ENCODE data around the gene NUP214. TPM values are rescaled to one million over a fixed set of nuclear protein-coding genes. Genes with fewer than 3 reads are reported as not detected.

NUP214 gene
- total and polyA plus RNA-seq, 4 donors = 6.6 to 63.6 (median 40.3) TPM

DNA sequence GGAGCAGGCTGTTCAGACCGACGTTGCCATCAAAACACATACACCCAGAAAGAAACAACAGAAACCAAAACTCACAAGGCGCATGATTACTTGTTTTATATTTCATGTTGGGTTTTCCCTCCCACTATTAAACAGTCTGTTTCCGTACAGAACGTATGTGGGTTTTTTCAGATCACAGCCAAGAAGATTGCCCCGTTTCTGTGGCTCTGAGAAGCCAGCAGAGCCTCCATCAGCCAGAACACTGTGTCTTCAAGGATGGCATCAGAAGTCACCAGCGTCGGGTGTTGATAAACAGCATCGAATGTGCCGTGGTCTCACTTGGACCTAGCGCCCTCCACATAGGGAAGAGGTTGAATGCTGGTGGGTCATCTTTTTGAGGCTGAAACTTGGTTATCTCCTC, 108.2 kb downstream of the NUP214 start:
- no peaks in the 10 kb centered on the region for H3K9me3 ChIP-seq (ENCODE audit: control insufficient read depth, low read length)
- no peaks in the 10 kb centered on the region for H3K27me3 ChIP-seq (ENCODE audit: control insufficient read depth in 1 of 2, insufficient read depth in 2 of 2, low read length in 1 of 2)
- peaks cover 0 to 7% of the 10 kb centered on the region in 2 donors for H3K36me3 ChIP-seq (ENCODE audit: control insufficient read depth in 1 of 2, insufficient read depth in 2 of 2, low read length in 1 of 2)
- H3K27ac ChIP-seq (ENCODE audit: low read depth in 1 of 2, low read length in 2 of 2) = no peak overlapping the region
- WGBS, 2 donors = 89 to 92% methylated on average over 11 of the region's 11 CpGs
- DNase-seq (no peak), ATAC-seq (ENCODE audit: low FRiP score) (no peak)
- no peaks in the 10 kb centered on the region for H3K4me1 ChIP-seq (ENCODE audit: control insufficient read depth in 1 of 2, insufficient read depth in 2 of 2, low read length in 2 of 2)
- intact Hi-C loops (cut with DNase I) = no loop called here
- H3K4me3 ChIP-seq (ENCODE audit: low read length in 2 of 2) = no peak overlapping the region

DNA sequence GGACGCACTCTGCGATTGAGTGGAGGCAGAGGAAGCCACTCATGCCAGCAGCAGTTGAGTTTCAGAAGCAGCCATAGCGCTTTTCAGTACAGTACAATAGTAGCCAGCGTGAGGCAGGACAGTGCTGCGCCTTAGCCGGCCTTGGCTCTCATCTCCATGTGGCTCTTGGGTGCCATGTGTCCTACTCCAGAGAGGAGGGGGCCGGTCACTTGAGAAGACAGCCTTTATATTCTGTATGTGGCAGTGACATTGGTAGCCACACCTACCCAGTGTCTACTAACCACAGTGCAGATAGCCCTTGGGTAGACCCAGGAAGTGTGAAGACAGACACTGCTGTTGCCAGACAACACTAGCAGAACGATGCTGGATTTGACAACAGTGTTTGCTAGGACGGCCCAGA, 108.6 kb downstream of the NUP214 start:
- ATAC-seq (ENCODE audit: low FRiP score) = no peak
- H3K27ac ChIP-seq (ENCODE audit: low read depth in 1 of 2, low read length in 2 of 2) = no peak overlapping the region
- intact Hi-C loops (cut with DNase I) = no loop called here
- no peaks in the 10 kb centered on the region for H3K27me3 ChIP-seq (ENCODE audit: control insufficient read depth in 1 of 2, insufficient read depth in 2 of 2, low read length in 1 of 2)
- H3K9me3 ChIP-seq (ENCODE audit: control insufficient read depth, low read length) = no peaks in the 10 kb centered on the region
- no peaks in the 10 kb centered on the region for H3K4me1 ChIP-seq (ENCODE audit: control insufficient read depth in 1 of 2, insufficient read depth in 2 of 2, low read length in 2 of 2)
- H3K4me3 ChIP-seq (ENCODE audit: low read length in 2 of 2) = no peak overlapping the region
- peaks cover 0 to 7% of the 10 kb centered on the region in 2 donors for H3K36me3 ChIP-seq (ENCODE audit: control insufficient read depth in 1 of 2, insufficient read depth in 2 of 2, low read length in 1 of 2)
- 95 to 96% methylated on average over 9 of the region's 9 CpGs for WGBS, 2 donors
- DNase-seq = no peak

DNA sequence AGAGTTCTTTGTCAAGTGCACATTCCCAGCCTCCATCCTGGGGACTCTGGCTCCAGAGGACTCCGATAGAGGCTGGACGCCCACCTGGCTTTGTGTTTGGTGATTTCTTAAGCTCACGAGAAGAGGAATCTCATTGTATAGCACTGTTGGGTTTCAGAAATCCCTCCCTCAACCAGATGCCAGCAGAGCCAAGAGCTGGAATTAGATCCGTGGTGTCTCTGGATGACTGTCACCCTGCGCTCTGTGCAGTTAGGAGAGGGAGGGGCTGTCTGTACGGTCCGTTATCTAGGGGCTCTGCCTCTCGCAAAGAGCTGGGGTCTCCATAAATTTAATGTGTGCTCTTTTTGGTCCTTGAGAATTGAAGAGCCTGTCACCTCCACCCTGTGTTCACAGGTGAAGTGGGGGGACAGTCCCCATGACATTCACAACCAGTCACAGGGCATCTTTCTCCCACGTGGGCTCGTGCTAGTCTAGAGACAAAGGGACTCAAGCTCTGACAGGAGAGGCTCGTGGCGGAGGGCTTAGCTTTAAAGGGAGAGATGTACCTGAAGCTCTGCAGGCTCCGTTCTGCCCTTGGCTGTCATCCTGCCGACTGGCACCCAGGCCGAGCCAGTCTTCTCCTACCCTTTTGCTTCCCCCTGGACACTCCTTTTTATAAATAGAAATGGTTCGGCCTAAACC, 109.6 kb downstream of the NUP214 start:
- ATAC-seq (ENCODE audit: low FRiP score) (no peak), DNase-seq (no peak)
- Histone ChIP-seq H3K27me3 (ENCODE audit: control insufficient read depth in 1 of 2, insufficient read depth in 2 of 2, low read length in 1 of 2) (no peaks in the 10 kb centered on the region), H3K9me3 (ENCODE audit: control insufficient read depth, low read length) (no peaks in the 10 kb centered on the region), H3K4me3 (ENCODE audit: low read length in 2 of 2) (no peak overlapping the region), H3K36me3 (ENCODE audit: control insufficient read depth in 1 of 2, insufficient read depth in 2 of 2, low read length in 1 of 2) (peaks cover 0 to 7% of the 10 kb centered on the region in 2 donors), H3K27ac (ENCODE audit: low read depth in 1 of 2, low read length in 2 of 2) (no peak overlapping the region), H3K4me1 (ENCODE audit: control insufficient read depth in 1 of 2, insufficient read depth in 2 of 2, low read length in 2 of 2) (no peaks in the 10 kb centered on the region)
- whole genome bisulfite sequencing, 2 donors = 91% methylated on average over 15 to 16 of the region's 16 CpGs
- intact Hi-C loops (cut with DNase I) = loop anchor here in 1 of 2 donors (5.0 kb wide), 1 partner anchor 52 kb away; the partner anchor contains the start of gene PLPP7

DNA sequence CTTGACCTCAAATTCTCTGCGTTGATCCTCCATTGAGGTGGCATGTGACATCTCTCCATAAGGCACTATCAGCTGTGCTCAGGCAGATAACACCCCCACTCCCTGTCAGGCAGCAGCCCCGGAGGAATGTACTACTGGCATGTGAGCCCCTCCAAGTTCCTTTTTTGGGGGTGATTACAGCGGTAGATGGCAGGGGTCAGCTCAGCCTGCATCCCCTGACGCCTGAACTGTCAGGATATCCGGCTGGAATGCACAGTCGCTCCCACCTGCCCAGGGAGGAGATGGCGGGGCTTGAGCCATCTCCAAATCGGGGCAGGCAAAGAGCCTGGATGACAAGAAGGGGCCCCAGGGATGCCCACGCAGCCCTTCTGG, 110.1 kb downstream of the NUP214 start:
- Histone ChIP-seq H3K36me3 (ENCODE audit: control insufficient read depth in 1 of 2, insufficient read depth in 2 of 2, low read length in 1 of 2) (peaks cover 0 to 7% of the 10 kb centered on the region in 2 donors), H3K27me3 (ENCODE audit: control insufficient read depth in 1 of 2, insufficient read depth in 2 of 2, low read length in 1 of 2) (no peaks in the 10 kb centered on the region), H3K9me3 (ENCODE audit: control insufficient read depth, low read length) (no peaks in the 10 kb centered on the region), H3K4me1 (ENCODE audit: control insufficient read depth in 1 of 2, insufficient read depth in 2 of 2, low read length in 2 of 2) (no peaks in the 10 kb centered on the region), H3K4me3 (ENCODE audit: low read length in 2 of 2) (no peak overlapping the region), H3K27ac (ENCODE audit: low read depth in 1 of 2, low read length in 2 of 2) (no peak overlapping the region)
- DNase-seq (no peak), ATAC-seq (ENCODE audit: low FRiP score) (no peak)
- intact Hi-C loops (cut with DNase I) = loop anchor here in 1 of 2 donors (5.0 kb wide), 1 partner anchor 52 kb away; the partner anchor contains the start of gene PLPP7
- WGBS, 2 donors = 89 to 95% methylated on average over 9 of the region's 9 CpGs

DNA sequence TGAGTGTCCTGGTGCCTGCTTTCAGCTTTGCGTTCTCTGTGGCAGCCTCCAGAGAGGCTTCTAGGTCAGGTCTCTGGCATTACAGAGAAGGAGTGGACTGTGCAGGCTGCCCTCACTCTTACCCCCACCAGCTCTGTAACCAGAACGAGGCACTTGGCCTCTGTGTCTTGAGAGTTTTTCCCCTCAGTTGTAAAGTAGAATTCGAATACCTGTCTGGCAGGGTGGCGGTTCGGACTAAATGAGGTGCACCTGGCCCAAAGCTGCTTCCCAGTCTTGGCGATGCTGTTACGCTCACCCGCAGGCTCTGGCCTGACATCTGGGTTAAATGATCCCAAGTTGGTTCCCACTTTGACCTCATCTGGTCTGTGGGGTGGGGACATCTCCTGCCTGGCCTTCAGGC, 110.8 kb downstream of the NUP214 start:
- Histone ChIP-seq H3K4me1 (ENCODE audit: control insufficient read depth in 1 of 2, insufficient read depth in 2 of 2, low read length in 2 of 2) (no peaks in the 10 kb centered on the region), H3K4me3 (ENCODE audit: low read length in 2 of 2) (no peak overlapping the region), H3K9me3 (ENCODE audit: control insufficient read depth, low read length) (no peaks in the 10 kb centered on the region), H3K27ac (ENCODE audit: low read depth in 1 of 2, low read length in 2 of 2) (no peak overlapping the region), H3K36me3 (ENCODE audit: control insufficient read depth in 1 of 2, insufficient read depth in 2 of 2, low read length in 1 of 2) (peaks cover 0 to 7% of the 10 kb centered on the region in 2 donors), H3K27me3 (ENCODE audit: control insufficient read depth in 1 of 2, insufficient read depth in 2 of 2, low read length in 1 of 2) (no peaks in the 10 kb centered on the region)
- no peak for ATAC-seq (ENCODE audit: low FRiP score)
- intact Hi-C loops (cut with DNase I) = loop anchor here in 1 of 2 donors (5.0 kb wide), 1 partner anchor 51 kb away; the partner anchor contains the start of gene PLPP7
- DNase-seq = no peak
- WGBS, 2 donors = 91 to 96% methylated on average over 8 of the region's 8 CpGs

DNA sequence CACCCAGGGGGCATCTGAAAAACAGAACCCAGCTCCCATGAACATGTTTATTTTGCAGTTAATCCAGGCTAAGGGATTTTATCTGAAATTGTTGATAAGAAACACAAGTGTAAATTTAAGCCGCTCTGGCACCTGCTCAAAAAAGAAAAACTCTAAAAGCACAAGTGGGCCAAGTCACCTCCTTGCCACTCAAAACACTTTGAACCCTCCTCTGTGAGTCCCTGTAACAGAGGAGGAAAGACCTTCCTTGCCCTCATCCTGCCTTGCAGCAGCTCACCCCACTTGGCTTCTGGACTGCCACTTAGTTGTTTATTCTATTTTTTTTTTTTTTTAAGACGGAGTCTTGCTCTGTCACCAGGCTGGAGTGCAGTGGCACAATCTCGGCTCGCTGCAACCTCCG, 111.4 kb downstream of the NUP214 start:
- peaks cover 0 to 7% of the 10 kb centered on the region in 2 donors for H3K36me3 ChIP-seq (ENCODE audit: control insufficient read depth in 1 of 2, insufficient read depth in 2 of 2, low read length in 1 of 2)
- no peak overlapping the region for H3K27ac ChIP-seq (ENCODE audit: low read depth in 1 of 2, low read length in 2 of 2)
- no peaks in the 10 kb centered on the region for H3K9me3 ChIP-seq (ENCODE audit: control insufficient read depth, low read length)
- intact Hi-C loops (cut with DNase I) = loop anchor here in 1 of 2 donors (5.0 kb wide), 1 partner anchor 51 kb away; the partner anchor contains the start of gene PLPP7
- WGBS, 2 donors = 50 to 66% methylated on average over 5 of the region's 5 CpGs
- H3K4me1 ChIP-seq (ENCODE audit: control insufficient read depth in 1 of 2, insufficient read depth in 2 of 2, low read length in 2 of 2) = no peaks in the 10 kb centered on the region
- H3K4me3 ChIP-seq (ENCODE audit: low read length in 2 of 2) = no peak overlapping the region
- ATAC-seq (ENCODE audit: low FRiP score) (no peak), DNase-seq (no peak)
- H3K27me3 ChIP-seq (ENCODE audit: control insufficient read depth in 1 of 2, insufficient read depth in 2 of 2, low read length in 1 of 2) = no peaks in the 10 kb centered on the region

DNA sequence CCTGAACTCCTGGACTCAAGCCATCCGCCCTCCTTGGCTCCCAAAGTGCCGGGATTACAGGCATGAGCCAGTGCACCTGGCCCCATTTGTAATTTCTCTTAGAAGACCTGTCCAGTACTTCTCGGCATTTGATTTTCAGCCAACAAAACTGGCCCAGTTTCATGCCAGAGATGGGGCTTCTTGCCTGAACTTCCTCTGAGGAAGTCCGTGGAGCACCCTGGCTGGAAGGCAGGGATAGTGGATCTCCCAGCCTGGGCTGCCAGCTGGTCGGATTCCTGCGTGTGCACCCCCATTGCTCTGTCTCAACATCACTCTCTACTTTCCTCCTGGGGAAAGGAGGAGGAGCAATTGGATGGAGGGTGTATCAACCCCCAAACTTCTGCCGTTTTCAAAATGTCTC, 111.9 kb downstream of the NUP214 start:
- H3K27ac ChIP-seq (ENCODE audit: low read depth in 1 of 2, low read length in 2 of 2) = no peak overlapping the region
- peaks cover 0 to 7% of the 10 kb centered on the region in 2 donors for H3K36me3 ChIP-seq (ENCODE audit: control insufficient read depth in 1 of 2, insufficient read depth in 2 of 2, low read length in 1 of 2)
- H3K4me1 ChIP-seq (ENCODE audit: control insufficient read depth in 1 of 2, insufficient read depth in 2 of 2, low read length in 2 of 2) = no peaks in the 10 kb centered on the region
- H3K4me3 ChIP-seq (ENCODE audit: low read length in 2 of 2) = no peak overlapping the region
- WGBS, 2 donors = 54 to 55% methylated on average over 7 of the region's 7 CpGs
- H3K9me3 ChIP-seq (ENCODE audit: control insufficient read depth, low read length) = no peaks in the 10 kb centered on the region
- no peak for DNase-seq
- no peaks in the 10 kb centered on the region for H3K27me3 ChIP-seq (ENCODE audit: control insufficient read depth in 1 of 2, insufficient read depth in 2 of 2, low read length in 1 of 2)
- no peak for ATAC-seq (ENCODE audit: low FRiP score)
- intact Hi-C loops (cut with DNase I) = loop anchor here in 1 of 2 donors (5.0 kb wide), 1 partner anchor 50 kb away; the partner anchor contains the start of gene PLPP7

DNA sequence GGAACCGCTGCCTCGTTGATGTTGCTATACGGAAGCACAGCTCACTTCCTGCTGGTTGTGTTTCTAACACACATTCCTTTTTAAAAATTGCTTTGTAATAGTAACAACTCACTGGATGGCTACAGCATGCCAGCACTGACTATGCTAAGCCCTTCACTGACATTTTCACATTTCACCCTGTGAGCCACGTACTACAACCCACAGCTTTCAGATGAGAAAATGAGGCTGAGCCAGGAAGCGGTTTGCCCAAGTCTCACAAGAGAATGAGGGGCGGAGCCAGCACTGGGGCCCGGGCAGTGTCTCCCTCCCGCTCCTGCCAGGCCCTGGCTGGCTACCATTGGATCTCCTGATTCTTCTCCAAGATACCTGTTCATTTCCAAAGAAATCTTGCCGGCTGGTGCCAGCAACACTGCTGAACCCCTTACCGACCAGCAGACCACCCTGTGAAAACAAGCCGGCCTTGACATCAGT, 112.6 kb downstream of the NUP214 start:
- no peak overlapping the region for H3K27ac ChIP-seq (ENCODE audit: low read depth in 1 of 2, low read length in 2 of 2)
- no peaks in the 10 kb centered on the region for H3K4me1 ChIP-seq (ENCODE audit: control insufficient read depth in 1 of 2, insufficient read depth in 2 of 2, low read length in 2 of 2)
- peak; percentile 88 to 89 for DNase-seq
- peak; percentile 78 for ATAC-seq (ENCODE audit: low FRiP score)
- WGBS, 2 donors = 5 to 7% methylated on average over 11 of the region's 11 CpGs
- no peak overlapping the region for H3K4me3 ChIP-seq (ENCODE audit: low read length in 2 of 2)
- H3K27me3 ChIP-seq (ENCODE audit: control insufficient read depth in 1 of 2, insufficient read depth in 2 of 2, low read length in 1 of 2) = no peaks in the 10 kb centered on the region
- H3K36me3 ChIP-seq (ENCODE audit: control insufficient read depth in 1 of 2, insufficient read depth in 2 of 2, low read length in 1 of 2) = peaks cover 0 to 7% of the 10 kb centered on the region in 2 donors
- H3K9me3 ChIP-seq (ENCODE audit: control insufficient read depth, low read length) = no peaks in the 10 kb centered on the region
- intact Hi-C loops (cut with DNase I) = loop anchor here in 1 of 2 donors (5.0 kb wide), 1 partner anchor 49 kb away; the partner anchor contains the start of gene PLPP7

Measured in aorta (tissue), 5 donors.